HEK293 (cell line): Measurements from ENCODE around the gene ADAM8.

ENCODE experiments used
- CTCF ChIA-PET: fragments of 350-600 bp; formaldehyde crosslinking; extraction: SDS; loops from one replicate; lab custom pipeline; 2021; ENCODE audit warnings: antibody characterized with exemption; lab: Yijun Ruan, JAX
- POLR2A ChIA-PET: fragments of 300-600 bp; formaldehyde crosslinking; extraction: SDS; loops from one replicate; lab custom pipeline; 2020; ENCODE audit warnings: antibody characterized with exemption, inconsistent platforms; lab: Yijun Ruan, JAX
- H3K27ac ChIP-seq: fragments of 200-500 bp; sonication (Bioruptor generic); 2 replicates; pipeline ENCODE4 v1.5.1; 2014; ENCODE audit warnings: low read depth, low read length, control low read depth, inconsistent platforms; ENCODE audit errors: extremely low read depth
- H3K36me3 ChIP-seq, 2 experiments: fragments of 200-500 bp in 1 of 2; sonication (Bioruptor generic) in 1 of 2; 1 replicate in 1 of 2; 2 replicates in 1 of 2; pipeline ENCODE4 v1.5.1; 2014 to 2017; ENCODE audit warnings: inconsistent platforms in 2 of 2, low read length in 2 of 2; ENCODE audit not compliant: control insufficient read depth in 2 of 2, insufficient read depth in 1 of 2
- H3K4me1 ChIP-seq: fragments of 200-500 bp; sonication (Bioruptor generic); 2 replicates; pipeline ENCODE4 v1.5.1; 2014; ENCODE audit warnings: mild to moderate bottlenecking, low read length, inconsistent platforms; ENCODE audit not compliant: control insufficient read depth, insufficient read depth
- H3K4me3 ChIP-seq: 2 replicates; pipeline ENCODE4 v1.5.1; 2011; ENCODE audit warnings: low read depth, mild to moderate bottlenecking, control low read depth, low read length, moderate library complexity
- H3K9me3 ChIP-seq: fragments of 200-500 bp; sonication (Bioruptor generic); 2 replicates; pipeline ENCODE4 v1.5.1; 2014; ENCODE audit warnings: low read depth, low read length, inconsistent platforms; ENCODE audit not compliant: control insufficient read depth, insufficient read depth
- ATF2 ChIP-seq: fragments of 450-650 bp; formaldehyde crosslinking; IDR thresholded peaks from 2 replicates; pipeline ENCODE4 v1.5.1; 2016; ENCODE audit warnings: missing biosample characterization, missing genetic modification characterization, low read depth
- GLIS2 ChIP-seq: fragments of 450-650 bp; formaldehyde crosslinking; IDR thresholded peaks from 2 replicates; pipeline ENCODE4 v1.5.1; 2016; ENCODE audit warnings: missing biosample characterization, missing genetic modification characterization
- KLF9 ChIP-seq: fragments of 450-650 bp; formaldehyde crosslinking; IDR thresholded peaks from 2 replicates; pipeline ENCODE4 v1.5.1; 2016; ENCODE audit warnings: missing biosample characterization, missing genetic modification characterization, low read depth
- SP2 ChIP-seq: fragments of 450-650 bp; formaldehyde crosslinking; IDR thresholded peaks from 2 replicates; pipeline ENCODE4 v1.5.1; 2016; ENCODE audit warnings: missing biosample characterization, missing genetic modification characterization
- TRIM28 ChIP-seq: IDR thresholded peaks from 2 replicates; pipeline ENCODE4 v1.6.1; 2011; ENCODE audit warnings: low read length, control low read depth, borderline replicate concordance
- WT1 ChIP-seq: fragments of 450-650 bp; formaldehyde crosslinking; IDR thresholded peaks from 2 replicates; pipeline ENCODE4 v1.5.1; 2016; ENCODE audit warnings: missing biosample characterization, missing genetic modification characterization
- YY2 ChIP-seq: fragments of 450-650 bp; formaldehyde crosslinking; IDR thresholded peaks from 2 replicates; pipeline ENCODE4 v1.5.1; 2016; ENCODE audit warnings: missing biosample characterization, missing genetic modification characterization
- ZBTB11 ChIP-seq: fragments of 450-650 bp; formaldehyde crosslinking; conservative IDR thresholded peaks from 2 replicates; pipeline ENCODE4 v1.5.1; 2016; ENCODE audit warnings: low read depth, missing biosample characterization, missing genetic modification characterization
- ZBTB17 ChIP-seq: fragments of 450-650 bp; formaldehyde crosslinking; IDR thresholded peaks from 2 replicates; pipeline ENCODE4 v1.5.1; 2016; ENCODE audit warnings: missing biosample characterization, missing genetic modification characterization
- ZBTB21 ChIP-seq: fragments of 450-650 bp; formaldehyde crosslinking; IDR thresholded peaks from 2 replicates; pipeline ENCODE4 v1.5.1; 2017; ENCODE audit warnings: missing biosample characterization, missing genetic modification characterization
- ZBTB26 ChIP-seq: fragments of 450-650 bp; formaldehyde crosslinking; optimal IDR thresholded peaks from 2 replicates; pipeline ENCODE3; 2016; ENCODE audit warnings: missing biosample characterization, mild to moderate bottlenecking, missing genetic modification characterization
- ZBTB44 ChIP-seq: fragments of 450-650 bp; IDR thresholded peaks from 2 replicates; pipeline ENCODE4 v1.5.1; 2018; ENCODE audit warnings: missing biosample characterization, mild to moderate bottlenecking, missing genetic modification characterization
- ZBTB7A ChIP-seq: fragments of 450-650 bp; formaldehyde crosslinking; IDR thresholded peaks from 2 replicates; pipeline ENCODE4 v1.5.1; 2016; ENCODE audit warnings: low read depth, missing biosample characterization, missing genetic modification characterization
- ZEB2 ChIP-seq: fragments of 450-650 bp; formaldehyde crosslinking; IDR thresholded peaks from 2 replicates; pipeline ENCODE4 v1.5.1; 2016; ENCODE audit warnings: missing biosample characterization, missing genetic modification characterization
- ZFHX2 ChIP-seq: fragments of 450-650 bp; formaldehyde crosslinking; conservative IDR thresholded peaks from 2 replicates; pipeline ENCODE4 v1.5.1; 2016; ENCODE audit warnings: missing biosample characterization, missing genetic modification characterization
- ZFP69B ChIP-seq: fragments of 450-650 bp; formaldehyde crosslinking; IDR thresholded peaks from 2 replicates; pipeline ENCODE4 v1.5.1; 2016; ENCODE audit warnings: missing biosample characterization, missing genetic modification characterization
- ZNF2 ChIP-seq: fragments of 450-650 bp; formaldehyde crosslinking; IDR thresholded peaks from 2 replicates; pipeline ENCODE4 v1.5.1; 2016; ENCODE audit warnings: missing biosample characterization, missing genetic modification characterization
- ZNF473 ChIP-seq: fragments of 450-650 bp; formaldehyde crosslinking; IDR thresholded peaks from 2 replicates; pipeline ENCODE4 v1.5.1; 2017; ENCODE audit warnings: missing biosample characterization, missing genetic modification characterization
- ZNF501 ChIP-seq: fragments of 450-650 bp; formaldehyde crosslinking; IDR thresholded peaks from 2 replicates; pipeline ENCODE4 v1.5.1; 2016; ENCODE audit warnings: missing biosample characterization, missing genetic modification characterization
- ZNF510 ChIP-seq: fragments of 450-650 bp; formaldehyde crosslinking; IDR thresholded peaks from 2 replicates; pipeline ENCODE4 v1.5.1; 2018; ENCODE audit warnings: mild to moderate bottlenecking, missing genetic modification characterization, missing biosample characterization; ENCODE audit not compliant: insufficient replicate concordance
- ZNF629 ChIP-seq: fragments of 450-650 bp; formaldehyde crosslinking; IDR thresholded peaks from 2 replicates; pipeline ENCODE4 v1.5.1; 2017; ENCODE audit warnings: missing biosample characterization, missing genetic modification characterization
- ZNF639 ChIP-seq: fragments of 450-650 bp; formaldehyde crosslinking; IDR thresholded peaks from 2 replicates; pipeline ENCODE4 v1.5.1; 2016; ENCODE audit warnings: missing biosample characterization, missing genetic modification characterization
- ZNF654 ChIP-seq: fragments of 450-650 bp; formaldehyde crosslinking; IDR thresholded peaks from 2 replicates; pipeline ENCODE4 v1.5.1; 2016; ENCODE audit warnings: low read depth, missing biosample characterization, missing genetic modification characterization
- ZNF692 ChIP-seq: fragments of 450-650 bp; formaldehyde crosslinking; IDR thresholded peaks from 2 replicates; pipeline ENCODE4 v1.5.1; 2016; ENCODE audit warnings: missing biosample characterization, missing genetic modification characterization
- ZSCAN30 ChIP-seq: fragments of 450-650 bp; IDR thresholded peaks from 2 replicates; pipeline ENCODE4 v1.5.1; 2018; ENCODE audit warnings: missing biosample characterization, mild to moderate bottlenecking, missing genetic modification characterization, moderate library complexity

Gene ADAM8

GRCh38 chr10:133308421-133309099 lies 31.9 kb upstream of the ADAM8 start, which contains the start of the genes TUBGCP2 and ZNF511 (continued):
- peak; percentile 75 for TF ChIP-seq ZSCAN30 (tag by site-specific recombination)
- TF ChIP-seq SP2 (tag by site-specific recombination), result peak; percentile 47
- peak; percentile 51; the same call in 1 of the 2 replicates for TF ChIP-seq ATF2 (tag by site-specific recombination)
- TF ChIP-seq ZBTB7A, result no peak
- peak; percentile 69 for TF ChIP-seq GLIS2 (tag by site-specific recombination)
- peak; percentile 56; the same call in 1 of the 2 replicates for TF ChIP-seq ZBTB44 (tag by site-specific recombination)
- TF ChIP-seq ZBTB26 (tag by site-specific recombination), result peak; percentile 81
- peak; percentile 65 for TF ChIP-seq ZBTB11 (tag by site-specific recombination)
- TF ChIP-seq ZFHX2, result peak; percentile 53; the same call in 1 of the 2 replicates
- no peak for TF ChIP-seq ZFP69B (tag by site-specific recombination)

- Histone ChIP-seq H3K4me1 (no peaks in the 10 kb centered on the region), H3K36me3 (peaks cover 7 to 52% of the 10 kb centered on the region in 2 experiments; a peak in 2 of 3 replicates), H3K4me3 (peak overlapping the region; percentile 95), H3K27ac (peak overlapping the region; percentile 88), H3K9me3 (no peaks in the 10 kb centered on the region)
- CTCF ChIA-PET, result interaction anchor here (0.6 to 2.4 kb wide), 14 partner anchors 9 to 306 kb away, joined by 3 to 7 read pairs (median 4); no protein-coding TSS in a partner anchor
- POLR2A ChIA-PET, result interaction anchor here (1.6 kb wide), 1 partner anchor 22 kb away, joined by 5 read pairs; no protein-coding TSS in a partner anchor
- TF ChIP-seq ZNF2 (peak; percentile 86), KLF9 (tag by site-specific recombination) (no peak), YY2 (tag by site-specific recombination) (peak; percentile 75), ZBTB21 (tag by site-specific recombination) (peak; percentile 47; the same call in 1 of the 2 replicates), ZEB2 (peak; percentile 62), ZBTB17 (tag by site-specific recombination) (peak; percentile 43), ZNF501 (peak; percentile 61; the same call in 1 of the 2 replicates), WT1 (no peak), ZNF629 (peak; percentile 81), TRIM28 (peak; percentile 55; the same call in 1 of the 2 replicates), ZNF692 (tag by site-specific recombination) (peak; percentile 44), ZNF473 (tag by site-specific recombination) (no peak), ZNF654 (tag by site-specific recombination) (peak; percentile 57), ZNF639 (tag by site-specific recombination) (0 out of 2 replicates have a peak, but pooled peaks have one; percentile 28), ZNF510 (tag by site-specific recombination) (no peak)
Measured at GRCh38 chr10:133307776-133308420, 31.2 kb upstream of the ADAM8 start.
